Stimulated activated naive CD8-positive, alpha-beta T cell treated with anti-CD3 and anti-CD28 coated beads, Interleukin-15, amount 100 ng/mL, for 72 hours (primary cell): Measurements from ENCODE around the gene PCBP4.

Experiments used
- ATAC-seq: fragments of 150-1000 bp; cut with Tn5 transposase; 2 replicates; pipeline ENCODE4 v1.10.0; 2021; ENCODE audit warnings: mild to moderate bottlenecking, moderate library complexity
- DNase-seq, 2 donors: peaks; one replicate each; pipeline ENCODE4 v3.0.0; 2021 to 2022
- H3K27ac Mint-ChIP-seq, 2 donors: one replicate each; pipeline ENCODE4 v1.8.0; 2022; ENCODE audit warnings: mild to moderate bottlenecking in 2 of 2, mixed read lengths in 2 of 2, moderate library complexity in 2 of 2
- H3K27me3 Mint-ChIP-seq: one replicate; pipeline ENCODE4 v1.8.0; 2022; ENCODE audit warnings: mixed read lengths
- H3K4me1 Mint-ChIP-seq: one replicate; pipeline ENCODE4 v1.8.0; 2022; ENCODE audit warnings: mild to moderate bottlenecking, mixed read lengths
- H3K4me3 Mint-ChIP-seq, 2 donors: one replicate each; pipeline ENCODE4 v1.8.0; 2022; ENCODE audit warnings: mild to moderate bottlenecking in 2 of 2, mixed read lengths in 2 of 2, moderate library complexity in 1 of 2
- H3K9me3 Mint-ChIP-seq, 2 donors: one replicate each; pipeline ENCODE4 v1.8.0; 2022; ENCODE audit warnings: mixed read lengths in 2 of 2

Gene PCBP4

GRCh38 chr3:51983578-51984268, 16.5 kb upstream of the PCBP4 start:
- Mint-ChIP-seq H3K4me3 (peak overlapping the region; percentile 93 to 94), H3K27me3 (no peaks in the 10 kb centered on the region), H3K27ac (peak overlapping the region; percentile 92 to 97), H3K4me1 (peaks cover 64% of the 10 kb centered on the region), H3K9me3 (no peaks in the 10 kb centered on the region)
- ATAC-seq = peak; percentile 13
- no peak for DNase-seq

GRCh38 chr3:51982838-51983577, 15.8 kb upstream of the PCBP4 start, which contains the start of gene ACY1:
TSS of gene ACY1 (plus strand) at chr3:51983535. CDS start at chr3:51984065, 530 bp downstream.
- peak within 1 kb of the TSS; percentile 93 to 94 for H3K4me3 Mint-ChIP-seq
- ATAC-seq = peak; percentile 92
- peak within 1 kb of the TSS; percentile 92 to 97 for H3K27ac Mint-ChIP-seq
- peak; percentile 83 to 85 for DNase-seq
- no peaks in the 10 kb centered on the region for H3K9me3 Mint-ChIP-seq
- peaks cover 62% of the 10 kb centered on the region for H3K4me1 Mint-ChIP-seq
- no peaks in the 10 kb centered on the region for H3K27me3 Mint-ChIP-seq

- Mint-ChIP-seq H3K4me1 (peaks cover 68% of the 10 kb centered on the region), H3K27me3 (no peaks in the 10 kb centered on the region), H3K9me3 (no peaks in the 10 kb centered on the region), H3K4me3 (peak overlapping the region; percentile 93 to 94), H3K27ac (peak overlapping the region; percentile 89 to 97)
- ATAC-seq (peak; percentile 65), DNase-seq (peak; percentile 45 to 61)
Measured at GRCh38 chr3:51982352-51982837, 15.1 kb upstream of the PCBP4 start.

GRCh38 chr3:51980253-51980652, 13.0 kb upstream of the PCBP4 start:
- Mint-ChIP-seq H3K9me3 (no peaks in the 10 kb centered on the region), H3K4me1 (peaks cover 77% of the 10 kb centered on the region), H3K27ac (no peak overlapping the region), H3K4me3 (no peak overlapping the region), H3K27me3 (no peaks in the 10 kb centered on the region)
- no peak for DNase-seq
- no peak for ATAC-seq

- ATAC-seq = no peak
- Mint-ChIP-seq H3K4me3 (no peak overlapping the region), H3K27me3 (no peaks in the 10 kb centered on the region), H3K9me3 (no peaks in the 10 kb centered on the region), H3K4me1 (peaks cover 73% of the 10 kb centered on the region), H3K27ac (no peak overlapping the region)
- DNase-seq = no peak
Measured at GRCh38 chr3:51978143-51978502, 10.9 kb upstream of the PCBP4 start.

- Mint-ChIP-seq H3K4me1 (peaks cover 69% of the 10 kb centered on the region), H3K4me3 (peak overlapping the region; percentile 21 to 36), H3K27me3 (no peaks in the 10 kb centered on the region), H3K9me3 (no peaks in the 10 kb centered on the region), H3K27ac (peak overlapping the region in 1 of 2 donors; percentile 63)
- DNase-seq (peak in 1 of 2 donors; percentile 38), ATAC-seq (peak; percentile 47)
Measured at GRCh38 chr3:51977446-51978142, 10.3 kb upstream of the PCBP4 start.

- ATAC-seq = no peak
- DNase-seq = peak in 1 of 2 donors; percentile 40
- H3K4me1 Mint-ChIP-seq = peaks cover 59% of the 10 kb centered on the region
- H3K27me3 Mint-ChIP-seq = no peaks in the 10 kb centered on the region
- H3K4me3 Mint-ChIP-seq = peak overlapping the region; percentile 84 to 100
- H3K27ac Mint-ChIP-seq = no peak overlapping the region
- H3K9me3 Mint-ChIP-seq = no peaks in the 10 kb centered on the region
Measured at GRCh38 chr3:51975852-51976549, 8.7 kb upstream of the PCBP4 start.

- peak; percentile 80 for ATAC-seq
- Mint-ChIP-seq H3K4me1 (peaks cover 59% of the 10 kb centered on the region), H3K27ac (peak within 1 kb of the TSS; percentile 93 to 97), H3K4me3 (peak within 1 kb of the TSS; percentile 84 to 100), H3K27me3 (no peaks in the 10 kb centered on the region), H3K9me3 (no peaks in the 10 kb centered on the region)
- DNase-seq = peak; percentile 75 to 76
Measured at GRCh38 chr3:51974963-51975851, 8.0 kb upstream of the PCBP4 start, which contains the start of gene ABHD14A. TSS of gene ABHD14A (plus strand) at chr3:51975064. CDS start at chr3:51975136, 72 bp downstream.

GRCh38 chr3:51974277-51974962, 7.2 kb upstream of the PCBP4 start:
- peaks cover 59% of the 10 kb centered on the region for H3K4me1 Mint-ChIP-seq
- H3K27ac Mint-ChIP-seq = peak overlapping the region; percentile 93 to 97
- ATAC-seq = peak; percentile 47
- H3K27me3 Mint-ChIP-seq = no peaks in the 10 kb centered on the region
- no peaks in the 10 kb centered on the region for H3K9me3 Mint-ChIP-seq
- DNase-seq = peak in 1 of 2 donors; percentile 40
- peak overlapping the region; percentile 84 to 100 for H3K4me3 Mint-ChIP-seq

GRCh38 chr3:51971350-51971749, 4.1 kb upstream of the PCBP4 start:
- Mint-ChIP-seq H3K9me3 (no peaks in the 10 kb centered on the region), H3K27ac (no peak overlapping the region), H3K4me3 (no peak overlapping the region), H3K4me1 (peaks cover 65% of the 10 kb centered on the region), H3K27me3 (peaks cover under 1% of the 10 kb centered on the region)
- no peak for DNase-seq
- no peak for ATAC-seq

GRCh38 chr3:51970606-51971300, 3.5 kb upstream of the PCBP4 start:
- H3K4me3 Mint-ChIP-seq = no peak overlapping the region
- ATAC-seq = no peak
- H3K4me1 Mint-ChIP-seq = peaks cover 65% of the 10 kb centered on the region

GRCh38 chr3:51969841-51970240, 2.6 kb upstream of the PCBP4 start:
- peaks cover 60% of the 10 kb centered on the region for H3K4me1 Mint-ChIP-seq
- H3K27ac Mint-ChIP-seq = no peak overlapping the region
- no peak overlapping the region for H3K4me3 Mint-ChIP-seq
- no peaks in the 10 kb centered on the region for H3K9me3 Mint-ChIP-seq
- ATAC-seq (no peak), DNase-seq (no peak)
- H3K27me3 Mint-ChIP-seq = peaks cover 16% of the 10 kb centered on the region

More at GRCh38 chr3:51970606-51971300, 3.5 kb upstream of the PCBP4 start:
- Mint-ChIP-seq H3K9me3 (no peaks in the 10 kb centered on the region), H3K27me3 (peaks cover 7% of the 10 kb centered on the region), H3K27ac (no peak overlapping the region)
- no peak for DNase-seq

GRCh38 chr3:51968883-51969678, 1.8 kb upstream of the PCBP4 start:
- DNase-seq (no peak), ATAC-seq (no peak)
- Mint-ChIP-seq H3K27me3 (peaks cover 21% of the 10 kb centered on the region), H3K27ac (no peak overlapping the region), H3K4me1 (peaks cover 56% of the 10 kb centered on the region), H3K9me3 (no peaks in the 10 kb centered on the region), H3K4me3 (no peak overlapping the region)
